NOMO-1 treated with DMSO at 0.1 percent for 48 hours (cell line): Measurements from ENCODE around the gene GSDME.
A peak's percentile ranks its signal among the peaks of the same experiment; 100 is the strongest.

ENCODE experiments used
- DNase-seq: peaks from one replicate; lab custom pipeline; 2025; ENCODE audit not compliant: unreplicated experiment; lab: John Stamatoyannopoulos, UW

GSDME gene

GRCh38 chr7:24706211-24707170 is 50.8 kb downstream of the GSDME start:
- DNase-seq: no peak

GRCh38 chr7:24705461-24705954 is 51.8 kb downstream of the GSDME start:
- no peak for DNase-seq

- DNase-seq: no peak
Observed at GRCh38 chr7:24704311-24704710, 53.0 kb downstream of the GSDME start.

- DNase-seq: no peak
Observed at GRCh38 chr7:24703296-24703695, 54.0 kb downstream of the GSDME start.

DNA sequence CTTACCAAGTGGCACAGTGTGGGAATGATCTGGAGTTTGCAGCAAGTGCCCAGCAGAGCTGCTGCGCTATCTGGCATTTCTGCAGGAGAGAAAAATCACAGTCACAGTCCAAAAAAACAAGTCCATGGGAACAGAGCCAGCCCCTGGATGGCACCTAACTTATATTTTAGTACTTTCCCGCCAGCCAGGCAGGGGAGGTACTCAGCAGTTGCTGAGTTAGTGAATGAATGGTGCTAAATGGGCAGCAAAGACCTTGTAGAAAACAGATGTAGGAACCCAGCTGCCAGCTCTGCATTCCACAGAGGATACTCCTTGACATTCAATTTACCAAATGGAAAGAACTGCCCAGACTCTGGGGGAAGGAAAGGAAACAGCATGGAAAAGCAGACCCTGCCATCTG is 54.5 kb downstream of the GSDME start:
- no peak for DNase-seq

GRCh38 chr7:24701261-24702235 is 55.7 kb downstream of the GSDME start:
- no peak for DNase-seq

DNA sequence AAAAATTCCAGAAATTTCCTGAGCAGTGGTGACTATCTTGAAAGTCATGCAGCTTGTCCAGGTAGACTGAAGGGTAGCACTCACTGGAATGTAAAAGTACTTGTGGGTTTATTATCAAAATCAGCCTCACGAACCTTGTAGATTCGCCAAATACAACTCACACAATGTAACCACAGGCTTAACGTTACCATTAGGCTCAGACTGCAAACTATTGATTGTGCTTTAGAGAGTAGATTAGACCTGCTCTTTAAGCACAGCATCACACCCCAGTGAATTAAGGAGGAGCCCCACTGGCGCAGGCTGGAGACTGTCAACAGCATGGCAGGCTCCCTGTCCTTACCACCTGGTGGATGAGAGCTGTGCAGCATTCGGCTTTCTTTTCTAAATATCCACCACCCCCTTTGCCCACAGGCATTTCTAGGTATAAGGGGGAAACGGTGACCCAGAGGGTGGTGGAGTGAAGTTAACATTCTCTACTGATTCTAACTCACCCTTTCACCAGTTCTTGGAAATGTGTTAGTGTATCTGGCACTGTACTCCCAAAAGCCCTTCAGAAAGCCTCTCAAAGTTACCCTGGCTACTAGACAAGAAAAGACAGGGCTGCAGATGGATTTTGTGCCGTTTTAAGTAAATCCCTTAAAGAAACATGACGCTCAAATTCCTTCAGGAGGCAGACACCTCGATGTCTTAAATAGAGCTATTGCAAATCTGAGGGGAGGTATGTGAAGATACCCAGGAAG is 56.6 kb downstream of the GSDME start:
- no peak for DNase-seq

GRCh38 chr7:24698531-24699266 is 58.6 kb downstream of the GSDME start:
- DNase-seq: no peak

DNA sequence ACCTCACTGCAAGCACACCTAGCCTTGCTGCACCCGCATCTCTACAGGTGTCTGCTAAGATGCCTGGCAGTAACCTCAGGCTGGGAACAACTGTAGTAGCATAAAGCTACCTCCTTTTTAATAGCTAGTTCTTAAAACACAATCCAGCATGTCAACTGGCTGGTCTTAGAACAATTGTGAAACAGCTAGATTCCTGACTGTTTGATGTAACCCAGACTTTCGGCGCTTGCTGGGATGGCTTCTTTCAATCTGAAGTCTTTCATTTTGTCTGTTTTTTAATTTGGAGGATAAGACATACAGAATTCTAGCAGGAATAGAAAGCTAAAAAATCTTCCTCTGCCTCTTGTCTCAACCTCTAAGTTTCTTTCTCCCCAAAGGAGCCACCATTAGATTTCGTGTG is 59.8 kb downstream of the GSDME start:
- no peak for DNase-seq

GRCh38 chr7:24692592-24692991 is 64.7 kb downstream of the GSDME start:
- no peak for DNase-seq

DNA sequence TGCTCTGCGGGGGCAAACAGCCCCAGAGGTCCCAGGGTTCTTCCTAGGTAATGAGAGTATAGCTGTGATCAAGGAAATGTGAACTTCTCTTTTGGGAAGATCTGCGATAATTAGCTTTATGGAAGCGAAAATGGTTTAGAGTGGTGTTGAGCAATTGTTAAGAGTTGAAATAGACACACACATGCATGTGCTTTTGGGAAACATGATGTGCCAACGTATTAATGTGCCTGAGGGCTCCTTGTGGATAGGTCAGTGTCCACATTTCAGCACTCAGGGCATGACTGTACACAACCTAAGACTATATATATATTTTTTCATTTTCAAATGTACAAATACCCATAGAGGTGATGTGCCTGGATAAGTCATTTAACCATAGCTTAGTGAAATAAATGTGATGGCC is 67.0 kb downstream of the GSDME start:
- DNase-seq: peak; percentile 42

- no peak for DNase-seq
Observed at GRCh38 chr7:24685708-24686107, 71.6 kb downstream of the GSDME start.

- DNase-seq: no peak
Observed at GRCh38 chr7:24670782-24671181, 86.5 kb downstream of the GSDME start.

- no peak for DNase-seq
Observed at GRCh38 chr7:24669971-24670591, 87.2 kb downstream of the GSDME start.

DNA sequence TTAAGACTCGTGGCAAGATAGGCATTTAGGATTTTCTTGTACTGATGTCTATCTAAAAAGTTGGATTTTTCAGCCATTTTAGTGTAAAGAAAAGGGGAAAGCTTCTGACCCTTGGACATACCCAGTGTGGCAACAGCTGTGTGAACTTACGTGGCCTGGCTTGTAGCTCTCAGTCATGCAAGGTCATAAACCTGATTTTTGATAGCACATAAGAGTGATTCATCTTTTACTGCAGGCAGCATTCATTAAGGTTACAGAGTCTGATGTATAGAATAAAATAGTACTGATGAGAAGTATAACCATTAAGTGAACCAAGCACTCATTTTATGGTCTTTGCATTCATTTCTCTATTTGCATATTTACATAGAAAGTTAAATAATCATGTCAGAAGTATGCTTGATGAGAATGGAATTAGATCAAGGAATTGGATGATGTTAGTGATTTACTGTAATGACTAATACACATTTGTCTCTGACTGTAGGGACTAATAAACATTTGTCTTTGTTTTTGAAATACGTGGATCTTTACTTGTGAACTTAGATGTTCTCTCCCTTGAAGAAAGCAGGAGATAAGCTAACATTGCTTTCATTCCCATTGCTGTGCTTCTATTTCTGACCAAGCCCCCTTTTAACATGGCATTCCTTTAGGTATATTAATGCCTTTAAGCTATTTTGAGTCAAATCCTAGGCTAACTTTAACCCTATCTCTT is 88.2 kb downstream of the GSDME start:
- DNase-seq: no peak

- peak; percentile 39 for DNase-seq
Observed at GRCh38 chr7:24665564-24666294, 91.5 kb downstream of the GSDME start.

GRCh38 chr7:24660546-24660945 is 96.7 kb downstream of the GSDME start:
- no peak for DNase-seq

GRCh38 chr7:24659505-24659904 is 97.8 kb downstream of the GSDME start:
- DNase-seq: no peak
